ENCODE results near the gene ACTR2. TPM values are rescaled to one million over a fixed set of nuclear protein-coding genes. Genes with fewer than 3 reads are reported as not detected.
A peak's percentile ranks its signal among the peaks of the same experiment; 100 is the strongest.

ACTR2 gene
- total and polyA plus RNA-seq, 11 donors = 28.2 to 216 (median 109) TPM

GRCh38 chr2:65298089-65298488, 70.5 kb downstream of the ACTR2 start:
- ATAC-seq (no peak), DNase-seq (no peak)
- Histone ChIP-seq H3K36me3 (no peaks in the 10 kb centered on the region), H3K27ac (no peak overlapping the region), H3K27me3 (peaks cover 0 to 7% (median 0%) of the 10 kb centered on the region in 9 donors), H3K4me3 (no peak overlapping the region), H3K4me1 (peaks cover 5 to 49% (median 36%) of the 10 kb centered on the region in 12 donors), H3K9me3 (no peaks in the 10 kb centered on the region)
- intact Hi-C loops (cut with DNase I) = no loop called here
- TF ChIP-seq CTCF (IDR thresholded peaks at IDR 0.05) (no peak), POLR2A (IDR thresholded peaks at IDR 0.05) (no peak)
- 90 to 95% (median 91%) methylated on average over 5 of the region's 5 CpGs for WGBS, 4 donors

DNA sequence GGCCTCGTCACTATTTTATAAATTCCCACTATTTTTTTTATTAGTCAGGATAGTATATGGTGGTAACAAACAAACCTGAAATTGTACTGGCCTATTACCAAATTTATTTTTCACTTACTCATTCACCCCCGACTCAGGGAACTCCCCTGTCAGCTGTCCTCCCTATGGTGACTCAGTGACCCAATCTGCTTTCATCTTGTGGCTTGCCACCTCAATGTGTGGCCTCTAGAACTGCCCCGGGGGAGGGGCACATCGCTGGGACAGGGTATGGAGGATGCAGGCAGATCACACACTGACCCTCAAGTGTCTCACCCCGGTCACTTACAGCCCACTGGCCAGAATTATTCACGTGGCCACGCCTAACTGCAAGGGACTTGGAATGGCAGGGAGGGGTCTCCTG, 71.6 kb downstream of the ACTR2 start:
- Histone ChIP-seq H3K9me3 (no peaks in the 10 kb centered on the region), H3K36me3 (no peaks in the 10 kb centered on the region), H3K27ac (peak overlapping the region in 7 of 12 donors; percentile 36 to 73 (median 53)), H3K4me3 (no peak overlapping the region), H3K4me1 (peaks cover 5 to 40% (median 36%) of the 10 kb centered on the region in 12 donors), H3K27me3 (peaks cover 0 to under 1% (median 0%) of the 10 kb centered on the region in 9 donors)
- ATAC-seq = no peak
- TF ChIP-seq CTCF (IDR thresholded peaks at IDR 0.05) = no peak
- no peak for TF ChIP-seq POLR2A (IDR thresholded peaks at IDR 0.05)
- intact Hi-C loops (cut with DNase I) = no loop called here
- WGBS, 4 donors = 82 to 90% (median 86%) methylated on average over 7 of the region's 7 CpGs
- peak in 1 of 5 donors; percentile 37 for DNase-seq

GRCh38 chr2:65300134-65300760, 72.6 kb downstream of the ACTR2 start:
- intact Hi-C loops (cut with DNase I) = loop anchor here in 1 of 10 donors (1.0 to 5.0 kb wide), 2 partner anchors 10 to 33 kb away; no protein-coding TSS in a partner anchor
- WGBS, 4 donors = 22 to 60% (median 32%) methylated on average over 9 to 16 of the region's 16 CpGs

More at GRCh38 chr2:65300134-65300760, 72.6 kb downstream of the ACTR2 start:
- peak; percentile 87 to 95 (median 93) for ATAC-seq
- Histone ChIP-seq H3K4me1 (peaks cover 5 to 39% (median 35%) of the 10 kb centered on the region in 12 donors), H3K36me3 (no peaks in the 10 kb centered on the region), H3K27me3 (no peaks in the 10 kb centered on the region), H3K4me3 (peak overlapping the region in 2 of 12 donors; percentile 10 to 20), H3K27ac (peak overlapping the region; percentile 36 to 76 (median 60)), H3K9me3 (no peaks in the 10 kb centered on the region)
- no peak for TF ChIP-seq POLR2A (IDR thresholded peaks at IDR 0.05)
- TF ChIP-seq CTCF (IDR thresholded peaks at IDR 0.05) = no peak
- peak; percentile 76 to 91 (median 85) for DNase-seq
